Measurements from ENCODE around the gene LIMA1.

Gene LIMA1

GRCh38 chr12:50196537-50196936 is 86.8 kb downstream of the LIMA1 start:
- DNase-seq (ENCODE audit: insufficient read length, low spot score) (no peak), FAIRE-seq (no peak)

DNA sequence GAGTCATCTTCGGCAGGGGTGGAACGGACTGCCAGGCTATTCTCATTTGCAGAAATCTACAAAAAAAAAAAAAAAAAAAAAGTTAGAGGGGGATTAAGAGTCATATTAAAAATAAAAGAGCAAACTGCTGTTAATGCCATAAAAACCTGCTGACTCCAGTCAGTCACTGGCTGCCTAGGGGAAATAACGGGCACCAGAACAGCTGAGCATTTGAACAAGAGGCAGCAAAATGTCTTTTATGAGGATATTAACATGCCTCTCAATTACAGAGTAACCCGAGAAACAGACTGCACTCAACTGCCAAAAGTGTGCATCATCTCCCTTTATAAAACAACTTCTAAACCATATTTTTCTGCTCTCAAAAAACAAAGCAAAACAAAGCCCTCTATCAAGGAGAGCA is 87.5 kb downstream of the LIMA1 start:
- DNase-seq (ENCODE audit: insufficient read length, low spot score) (no peak), FAIRE-seq (no peak)
- TF ChIP-seq CTCF (IDR thresholded peaks at IDR 0.05; ENCODE audit: insufficient read depth, missing control alignments): no peak

More at GRCh38 chr12:50196537-50196936, 86.8 kb downstream of the LIMA1 start:
- TF ChIP-seq CTCF (IDR thresholded peaks at IDR 0.05; ENCODE audit: insufficient read depth, missing control alignments): no peak

- no peak for TF ChIP-seq CTCF (IDR thresholded peaks at IDR 0.05; ENCODE audit: insufficient read depth, missing control alignments)
- FAIRE-seq: no peak
- no peak for DNase-seq (ENCODE audit: insufficient read length, low spot score)
Measured at GRCh38 chr12:50192908-50193307, 90.4 kb downstream of the LIMA1 start.

DNA sequence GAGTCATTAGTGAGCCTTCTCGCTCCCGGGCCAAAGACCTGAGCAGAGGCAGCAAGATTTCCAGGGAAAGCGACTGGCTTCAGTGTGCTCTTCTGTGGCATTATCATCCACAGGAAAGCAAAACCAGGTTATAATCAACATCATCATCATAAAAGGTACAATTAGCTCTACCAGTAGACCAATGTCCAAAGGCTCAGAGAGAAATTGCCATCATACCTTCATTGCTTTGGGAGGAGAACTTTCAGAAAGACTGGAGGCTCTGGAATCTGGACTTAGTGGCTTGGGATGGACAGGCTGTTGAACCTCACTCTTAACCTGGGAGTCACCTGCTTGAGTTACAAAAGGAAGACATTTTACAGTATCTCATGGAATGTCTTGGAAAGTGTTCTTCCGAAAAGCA is 91.1 kb downstream of the LIMA1 start:
- FAIRE-seq (no peak), DNase-seq (ENCODE audit: insufficient read length, low spot score) (no peak)
- no peak for TF ChIP-seq CTCF (IDR thresholded peaks at IDR 0.05; ENCODE audit: insufficient read depth, missing control alignments)

GRCh38 chr12:50190859-50191258 is 92.5 kb downstream of the LIMA1 start:
- DNase-seq (ENCODE audit: insufficient read length, low spot score) (no peak), FAIRE-seq (no peak)
- no peak for TF ChIP-seq CTCF (IDR thresholded peaks at IDR 0.05; ENCODE audit: insufficient read depth, missing control alignments)

DNA sequence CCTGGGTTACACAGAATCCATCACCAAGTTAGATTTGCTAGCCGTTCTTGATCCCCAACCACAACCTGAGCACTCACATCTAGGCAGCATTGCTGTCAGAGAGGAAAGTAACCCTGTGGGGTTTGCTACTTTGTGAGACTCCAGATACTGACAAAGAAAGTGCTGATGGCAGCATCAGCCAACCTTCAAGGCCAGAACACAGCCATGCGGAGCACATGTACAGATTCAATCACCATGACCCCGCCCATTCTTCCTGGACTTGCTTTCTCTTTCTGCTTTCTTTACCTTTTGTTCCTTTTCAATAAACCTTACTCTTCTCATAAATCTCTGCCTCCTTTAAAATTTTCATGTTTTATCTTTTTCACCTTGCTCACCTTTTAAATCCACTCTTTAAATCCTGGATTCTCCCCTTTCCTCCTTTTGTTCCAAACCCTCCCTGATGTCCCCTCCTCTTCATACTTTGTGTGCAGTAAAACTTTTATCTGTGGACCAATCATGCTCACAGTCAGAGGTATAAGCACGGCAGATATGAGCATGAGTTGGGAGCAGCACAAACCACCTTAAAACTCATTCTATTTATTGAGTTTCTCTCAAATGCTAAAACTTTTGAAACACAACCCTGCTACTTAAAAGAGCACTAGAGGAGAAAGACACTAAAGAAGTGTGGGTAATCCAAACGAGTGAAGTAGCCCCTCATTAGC is 94.3 kb downstream of the LIMA1 start:
- no peak for FAIRE-seq
- TF ChIP-seq CTCF (IDR thresholded peaks at IDR 0.05; ENCODE audit: insufficient read depth, missing control alignments): no peak
- no peak for DNase-seq (ENCODE audit: insufficient read length, low spot score)

DNA sequence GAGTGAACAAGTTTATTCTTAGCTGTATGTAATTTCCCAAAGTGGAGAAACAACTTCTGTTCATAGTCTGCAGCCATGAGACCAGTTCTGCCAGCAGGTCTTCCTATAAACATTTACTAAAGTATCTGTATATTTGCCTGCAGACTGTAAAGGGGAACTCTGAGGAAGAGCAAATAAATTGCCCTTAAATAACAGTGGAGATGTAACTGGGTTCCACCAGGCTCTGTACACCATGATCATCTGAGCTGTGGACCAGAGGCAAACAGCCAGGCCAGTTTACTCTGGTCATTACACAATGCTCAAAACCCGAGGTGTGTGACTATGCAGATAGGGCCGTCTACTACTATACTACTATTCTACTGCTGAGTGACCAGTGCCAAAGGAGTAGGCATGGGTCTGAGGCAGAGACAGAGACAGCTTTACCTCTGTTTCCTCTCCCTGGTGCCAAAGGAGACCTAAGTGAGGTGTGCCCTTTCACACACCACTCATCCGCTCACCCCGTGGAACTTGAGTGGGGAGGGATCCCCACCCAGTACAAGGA is 95.0 kb downstream of the LIMA1 start:
- FAIRE-seq (no peak), DNase-seq (ENCODE audit: insufficient read length, low spot score) (no peak)
- TF ChIP-seq CTCF (IDR thresholded peaks at IDR 0.05; ENCODE audit: insufficient read depth, missing control alignments): no peak
